NOMO-1 treated with dmso at 0.1 percent for 144 hours (cell line): ENCODE data around the gene NANOGP8.

Experiments
- DNase-seq: peaks from one replicate; lab custom pipeline; 2025; ENCODE audit not compliant: unreplicated experiment; lab: John Stamatoyannopoulos, UW

Gene NANOGP8

DNA sequence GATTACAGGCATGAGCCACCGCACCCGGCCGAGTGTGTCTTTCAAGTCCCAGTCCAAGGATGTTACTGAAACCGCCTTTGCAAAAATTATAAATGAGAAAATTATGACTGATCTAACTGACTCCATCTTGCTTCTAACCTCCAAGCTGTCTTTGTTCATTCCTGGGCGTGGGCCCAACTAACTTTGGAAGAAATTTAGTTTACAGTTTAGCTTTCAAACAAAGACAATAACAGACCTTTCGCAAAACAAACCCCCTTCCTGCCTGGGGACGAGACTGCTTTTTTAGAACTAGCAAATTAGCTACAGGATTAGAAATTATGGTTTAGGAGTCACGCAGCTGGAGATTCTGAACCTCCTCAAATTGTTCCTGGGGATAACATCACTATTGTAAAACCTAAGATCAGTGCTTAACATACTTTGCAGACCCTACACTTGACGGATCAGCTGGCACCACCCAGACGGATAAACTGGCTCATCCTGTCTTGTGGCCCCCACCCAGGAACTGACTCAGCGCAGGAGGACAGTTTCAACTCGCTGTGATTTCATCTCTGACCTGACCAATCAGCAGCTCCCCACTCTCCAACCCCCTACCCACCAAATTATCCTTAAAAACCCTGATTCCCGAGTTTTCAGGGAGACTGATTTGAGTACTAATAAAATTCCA is 23.8 kb downstream of the NANOGP8 start:
- DNase-seq: no peak

GRCh38 chr15:35060591-35060990 is 24.5 kb downstream of the NANOGP8 start:
- no peak for DNase-seq

DNA sequence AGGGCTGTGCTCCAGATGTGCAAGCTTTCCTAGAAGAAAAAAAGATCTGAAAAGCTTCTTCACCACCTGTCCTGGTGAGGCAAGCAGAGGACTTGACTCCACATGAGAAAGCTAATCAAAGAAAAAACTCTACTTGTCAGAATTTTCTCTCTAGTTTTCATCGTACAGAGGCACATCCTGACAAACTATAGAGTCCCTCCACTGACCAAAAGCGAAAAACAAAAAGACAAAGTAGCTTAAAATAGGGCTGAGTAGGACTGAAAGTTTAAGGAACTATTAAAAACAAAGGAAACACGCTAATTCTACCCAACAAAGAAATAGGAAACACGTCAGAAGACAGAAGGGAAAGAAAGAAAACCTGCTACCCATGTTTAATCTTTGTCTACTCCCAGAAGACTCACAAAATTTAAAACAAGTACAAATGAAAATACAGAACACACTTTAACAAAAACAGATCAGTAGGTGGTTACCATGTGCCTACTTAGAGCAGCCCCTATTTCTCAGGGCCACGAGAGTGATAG is 26.5 kb downstream of the NANOGP8 start:
- no peak for DNase-seq

DNA sequence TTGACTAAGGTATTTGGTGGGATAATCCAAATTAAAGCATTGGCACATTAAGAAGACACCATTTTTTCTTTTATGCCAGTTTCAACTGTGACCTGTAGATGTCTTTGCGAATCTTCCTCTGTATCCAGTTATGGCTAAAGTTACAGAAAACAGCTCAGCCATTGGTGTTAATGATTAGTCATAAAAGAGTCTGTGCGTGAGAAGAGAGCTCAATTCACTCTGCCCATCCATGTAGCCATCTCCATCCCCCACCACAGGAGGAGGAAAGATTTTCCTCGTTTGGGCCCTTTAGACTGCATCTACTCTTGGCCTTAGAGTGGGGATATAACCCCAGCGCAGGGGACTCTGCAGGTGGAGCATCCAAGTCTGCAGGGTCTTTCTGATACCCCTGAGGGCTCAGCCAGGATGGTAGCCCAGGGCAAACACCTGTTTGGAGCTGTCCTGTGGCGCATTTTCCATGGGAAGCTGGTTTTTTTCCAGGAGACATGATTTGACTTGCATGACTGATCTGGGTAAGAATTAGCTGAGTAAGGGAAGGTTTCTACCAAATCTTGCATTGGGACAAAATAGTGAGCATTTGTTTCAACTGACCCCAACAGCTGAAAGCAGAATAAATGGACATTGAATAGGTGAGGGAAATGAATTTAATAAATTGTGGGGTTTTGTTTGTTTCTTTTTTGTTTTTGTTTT is 29.5 kb downstream of the NANOGP8 start:
- no peak for DNase-seq

- no peak for DNase-seq
These were observed 30.7 kb downstream of the NANOGP8 start for GRCh38 chr15:35054380-35054779.

DNA sequence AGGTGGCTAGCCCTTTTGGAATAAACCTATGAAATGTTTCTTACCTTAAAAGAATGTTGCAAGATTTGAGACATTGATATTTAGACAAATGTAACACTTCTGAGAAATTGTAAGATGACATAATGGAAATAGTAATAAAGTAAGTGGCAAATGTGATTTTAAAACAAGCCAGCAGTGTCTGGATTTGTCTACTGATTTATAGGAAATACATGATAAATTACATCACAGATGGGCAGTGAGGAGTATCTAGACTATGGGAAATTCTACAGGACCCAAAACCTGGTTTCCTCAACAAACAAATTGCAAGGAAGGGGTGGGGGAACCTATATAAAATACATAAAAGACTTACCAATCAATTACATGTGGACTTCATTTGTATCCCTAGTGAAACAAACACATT is 37.1 kb downstream of the NANOGP8 start:
- no peak for DNase-seq

DNA sequence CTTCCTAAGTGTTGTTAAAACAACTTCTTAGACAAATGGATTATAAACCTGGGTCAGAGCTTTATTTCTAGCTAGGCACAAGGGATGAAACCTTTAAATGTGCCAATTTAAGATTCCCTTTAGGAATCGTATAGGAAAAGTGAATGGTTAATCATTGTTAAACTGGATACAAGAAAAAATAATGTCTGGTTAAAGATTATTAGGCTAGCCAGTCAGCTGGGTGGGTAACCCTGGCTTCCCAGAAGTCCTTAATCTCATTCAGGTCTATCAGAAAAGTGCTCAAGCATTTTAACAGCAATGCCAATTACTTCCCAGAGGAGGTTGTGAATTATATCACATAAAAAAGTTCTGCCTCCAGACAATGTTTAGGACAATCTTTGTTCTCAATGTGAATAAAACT is 37.6 kb downstream of the NANOGP8 start:
- no peak for DNase-seq

GRCh38 chr15:35043373-35044095 is 41.6 kb downstream of the NANOGP8 start:
- DNase-seq: peak; percentile 22

DNA sequence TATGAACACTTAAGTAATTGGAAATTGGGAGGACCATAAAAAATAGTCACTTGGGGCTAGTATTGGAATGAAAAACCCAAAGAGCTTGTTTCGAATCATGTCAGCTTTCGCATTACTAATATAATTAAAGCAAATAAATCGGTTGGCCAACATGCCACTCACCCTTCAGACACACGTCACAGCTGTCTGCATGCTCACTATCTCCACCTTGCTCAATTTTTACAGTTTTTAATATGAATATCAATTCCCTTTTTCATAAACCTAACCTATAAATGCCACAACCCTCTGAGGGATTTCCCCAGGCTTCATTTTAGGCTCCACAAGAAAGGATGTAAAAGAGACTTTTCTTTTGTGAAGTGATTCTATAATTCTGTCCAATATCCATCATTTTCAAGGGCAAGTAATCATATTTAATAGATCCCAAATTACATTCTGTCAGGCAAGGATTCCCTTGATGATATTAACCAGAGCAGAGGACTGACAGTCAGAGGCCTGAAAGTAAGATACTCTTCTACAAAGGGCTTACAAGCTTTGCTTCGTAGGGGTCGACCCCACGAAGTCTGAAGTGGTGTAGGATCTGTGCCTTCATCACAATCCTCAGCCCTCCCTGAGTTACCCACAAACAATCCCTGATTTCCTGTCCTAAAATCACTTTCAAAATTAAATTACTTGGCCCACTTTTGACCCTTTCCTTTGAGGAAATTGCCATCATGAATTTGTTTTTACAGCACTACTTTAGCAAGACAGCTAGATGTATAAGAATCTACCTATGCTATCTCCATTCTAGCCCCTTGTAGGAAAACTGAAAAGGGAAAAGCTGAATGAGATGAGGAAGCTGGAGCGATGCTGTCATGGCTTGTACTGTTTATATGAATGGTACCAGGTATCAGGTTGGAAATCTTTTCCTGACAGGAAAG is 44.5 kb downstream of the NANOGP8 start:
- no peak for DNase-seq

- no peak for DNase-seq
These were observed 46.3 kb downstream of the NANOGP8 start for GRCh38 chr15:35038626-35039451.
